Endothelial cell of umbilical vein (primary cell): ENCODE results near the gene CCHCR1. TPM values are rescaled to one million over a fixed set of nuclear protein-coding genes. Genes with fewer than 3 reads are reported as not detected.

Experiments
- BruUV-seq: library from RNA; stranded (reverse); fragments of 400-500 nt; replicated peaks from 2 replicates; lab custom pipeline; 2021; lab: Mats Ljungman, UMichigan
- CTCF ChIA-PET: fragments of 300-600, 350-600 bp; sonication (Branson Sonifier 250); formaldehyde crosslinking; loops from one replicate; lab custom pipeline; 2021; ENCODE audit warnings: antibody characterized with exemption, inconsistent platforms; lab: Charles Lee
- POLR2A ChIA-PET: fragments of 300-600, 350-600 bp; sonication (Branson Sonifier 250); formaldehyde crosslinking; loops from one replicate; lab custom pipeline; 2021; ENCODE audit warnings: antibody characterized with exemption, inconsistent platforms; lab: Charles Lee
- DNase-seq: peaks from one replicate; pipeline ENCODE4 v3.0.0-alpha.2; 2011; ENCODE audit warnings: low read depth, low spot score
- FAIRE-seq: peaks from 2 replicates; lab custom pipeline; 2011; peaks lifted over from hg19 to GRCh38; lab: Jason Lieb, UNC
- H2AFZ ChIP-seq: 2 replicates; pipeline ENCODE4 v1.6.0; 2012; ENCODE audit warnings: low read depth, low read length, control low read depth, inconsistent platforms
- H3K27ac ChIP-seq: 2 replicates; pipeline ENCODE4 v1.5.1; 2011; ENCODE audit warnings: low read depth, mild to moderate bottlenecking, control low read depth, low read length, moderate library complexity; ENCODE audit not compliant: insufficient read depth
- H3K27me3 ChIP-seq, 2 experiments: 2 replicates each; pipeline versions ENCODE4 v1.6.0 to v1.6.1; 2011; ENCODE audit warnings: low read length in 2 of 2, mixed read lengths in 1 of 2; ENCODE audit not compliant: control insufficient read depth in 2 of 2, insufficient read depth in 2 of 2
- H3K36me3 ChIP-seq, 2 experiments: 2 replicates in 1 of 2; 3 replicates in 1 of 2; pipeline ENCODE4 v1.5.1; 2011; ENCODE audit warnings: low read length in 2 of 2, mild to moderate bottlenecking in 1 of 2, moderate library complexity in 1 of 2; ENCODE audit not compliant: control insufficient read depth in 2 of 2, insufficient read depth in 2 of 2; ENCODE audit errors: extremely low read depth in 1 of 2
- H3K4me1 ChIP-seq: 3 replicates; pipeline ENCODE4 v1.5.1; 2011; ENCODE audit warnings: mild to moderate bottlenecking, low read length; ENCODE audit not compliant: control insufficient read depth, insufficient read depth; ENCODE audit errors: extremely low read depth
- H3K4me2 ChIP-seq: 2 replicates; pipeline ENCODE4 v1.6.1; 2011; ENCODE audit warnings: low read length, control low read depth, mixed read lengths; ENCODE audit not compliant: insufficient read depth
- H3K4me3 ChIP-seq, 3 experiments: fragments of 200-600 bp in 1 of 3; sonication (generic), shearing (Covaris generic) in 1 of 3; replicated peaks in 1 of 3; 2 replicates each; pipeline ENCODE4 v1.5.1; 2011 to 2016; ENCODE audit warnings: control low read depth in 3 of 3, low read length in 3 of 3, mild to moderate bottlenecking in 2 of 3, inconsistent platforms in 1 of 3, low read depth in 1 of 3, moderate library complexity in 1 of 3; ENCODE audit not compliant: insufficient read depth in 1 of 3
- H3K79me2 ChIP-seq: 2 replicates; pipeline ENCODE4 v1.6.0; 2012; ENCODE audit warnings: low read length, inconsistent platforms; ENCODE audit not compliant: control insufficient read depth, insufficient read depth
- H3K9ac ChIP-seq: replicated peaks from 2 replicates; pipeline ENCODE3; 2011; ENCODE audit warnings: low read length, control low read depth; ENCODE audit not compliant: insufficient read depth; ENCODE audit errors: extremely low read depth
- H3K9me1 ChIP-seq: replicated peaks from 3 replicates; pipeline ENCODE4 v1.6.0; 2011; ENCODE audit warnings: mild to moderate bottlenecking, low read length; ENCODE audit not compliant: control insufficient read depth, insufficient read depth; ENCODE audit errors: extremely low read depth
- H3K9me3 ChIP-seq: replicated peaks from 2 replicates; pipeline ENCODE4 v1.5.1; 2012; ENCODE audit warnings: low read length, inconsistent platforms; ENCODE audit not compliant: control insufficient read depth, insufficient read depth
- H4K20me1 ChIP-seq: replicated peaks from 2 replicates; pipeline ENCODE3; 2011; ENCODE audit warnings: mild to moderate bottlenecking, low read length; ENCODE audit not compliant: control insufficient read depth, insufficient read depth; ENCODE audit errors: extremely low read depth
- FOS ChIP-seq: IDR thresholded peaks from 2 replicates; pipeline ENCODE4 v1.6.1; 2011; ENCODE audit warnings: mild to moderate bottlenecking, low read length, moderate library complexity, borderline replicate concordance; ENCODE audit not compliant: insufficient read depth
- GATA2 ChIP-seq: IDR thresholded peaks from 2 replicates; pipeline ENCODE4 v1.7.0; 2011; ENCODE audit warnings: low read depth, mild to moderate bottlenecking, moderate library complexity, mixed read lengths, low read length; ENCODE audit not compliant: insufficient read length, insufficient read depth
- JUN ChIP-seq: IDR thresholded peaks from 2 replicates; pipeline ENCODE4 v1.6.1; 2011; ENCODE audit warnings: borderline replicate concordance, low read depth; ENCODE audit not compliant: insufficient read length, insufficient read depth
- MYC ChIP-seq: IDR thresholded peaks from one replicate; pipeline ENCODE4 v1.6.1; 2011; ENCODE audit warnings: mild to moderate bottlenecking, low read depth, low read length
- POLR2A ChIP-seq: IDR thresholded peaks from 2 replicates; pipeline ENCODE4 v1.6.1; 2012; ENCODE audit warnings: low read depth, mild to moderate bottlenecking, control low read depth, low read length
- dilution Hi-C: fragments of 300-500 bp; cut with MboI; formaldehyde crosslinking; loops from one replicate; pipeline ENCODE4 v1.15.0; 2019; ENCODE audit warnings: low sequenced_read_pairs; ENCODE audit not compliant: extremely low pct_ligation_motif_present
- intact Hi-C: fragments of 100-400 bp; cut with micrococcal nuclease; formaldehyde crosslinking; loops from one replicate; pipeline ENCODE4 v1.10.0; 2022
- polyA plus RNA-seq, 4 experiments: library from polyadenylated mRNA; depleted of rRNA in 3 of 4; stranded (reverse) in 3 of 4; unstranded in 1 of 4; fragments of >200 nt; gene quantifications; 2 replicates each; pipeline versions ENCODE4 v1.2.1 to v1.2.3, GENCODE V29; 2011 to 2012; ENCODE audit warnings: missing spikeins in 1 of 4
- total RNA-seq: library from RNA; stranded (reverse); gene quantifications from 2 replicates; pipeline ENCODE4 v1.2.3, GENCODE V29; 2021
- TF ChIP-seq, protein P1 (sequence below), 2 donors: IDR thresholded peaks; 1 replicate in 1 of 2; 2 replicates in 1 of 2; pipeline ENCODE4 v1.5.1; 2011; ENCODE audit warnings: low read length in 2 of 2, mild to moderate bottlenecking in 2 of 2, moderate library complexity in 2 of 2, control low read depth in 1 of 2, inconsistent platforms in 1 of 2, low read depth in 1 of 2; ENCODE audit not compliant: insufficient read depth in 1 of 2; ENCODE audit errors: extremely low read depth in 1 of 2

The CCHCR1 gene
- total and polyA plus RNA-seq, 2 donors (not counting 3 experiments of a cell fraction or from before 2014, with no cell fraction given), result 12.8 to 23.2 TPM

DNA sequence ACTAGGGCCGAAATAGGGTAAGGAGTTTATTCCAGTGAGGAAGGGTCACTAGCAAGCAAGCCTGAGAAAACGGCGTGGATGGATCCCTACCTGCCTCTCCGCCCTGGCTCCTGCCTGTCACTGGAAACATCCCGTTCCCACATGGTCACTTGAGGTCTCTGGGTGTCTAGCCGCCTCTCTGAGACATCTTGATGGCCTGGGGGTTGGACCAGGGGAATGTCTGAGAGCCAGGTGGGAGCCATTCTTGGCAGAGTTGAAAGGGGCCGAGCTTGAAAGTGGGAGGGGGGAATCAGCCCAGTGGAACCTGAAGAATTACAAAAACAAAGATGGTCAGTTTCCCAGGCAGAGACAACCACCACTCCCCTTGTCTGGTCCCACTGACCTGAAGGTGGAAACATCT lies 961 bp downstream of the CCHCR1 start:
- H3K27ac ChIP-seq, result no peak overlapping the region
- intact Hi-C loops, result no loop called here
- H2AFZ ChIP-seq, result no peak overlapping the region
- TF ChIP-seq GATA2, result no peak
- TF ChIP-seq FOS, result no peak
- no peak for TF ChIP-seq JUN
- no peaks in the 10 kb centered on the region for H3K36me3 ChIP-seq
- FAIRE-seq (no peak), DNase-seq (no peak)
- H3K4me2 ChIP-seq, result no peak overlapping the region
- peaks cover 12% of the 10 kb centered on the region for H3K4me1 ChIP-seq
- dilution Hi-C loops, result no loop called here
- BruUV-seq, result TSS peak; percentile 51
- H3K9me1 ChIP-seq, result no peaks in the 10 kb centered on the region
- ChIA-PET POLR2A (no interaction called here), CTCF (no interaction called here)
- H4K20me1 ChIP-seq, result no peaks in the 10 kb centered on the region
- H3K9me3 ChIP-seq, result no peaks in the 10 kb centered on the region
- no peaks in the 10 kb centered on the region for H3K27me3 ChIP-seq
- no peak overlapping the region for H3K9ac ChIP-seq
- peaks cover 15% of the 10 kb centered on the region for H3K79me2 ChIP-seq
- H3K4me3 ChIP-seq, result no peak overlapping the region

- FAIRE-seq, result no peak
- Histone ChIP-seq H4K20me1 (no peaks in the 10 kb centered on the region), H3K27me3 (no peaks in the 10 kb centered on the region), H3K9ac (no peak overlapping the region), H2AFZ (no peak overlapping the region), H3K4me3 (no peak overlapping the region), H3K9me1 (no peaks in the 10 kb centered on the region), H3K27ac (no peak overlapping the region), H3K4me2 (no peak overlapping the region), H3K36me3 (peaks cover 0 to 4% of the 10 kb centered on the region in 2 experiments), H3K9me3 (no peaks in the 10 kb centered on the region), H3K4me1 (peaks cover 8% of the 10 kb centered on the region), H3K79me2 (peaks cover 8% of the 10 kb centered on the region)
- DNase-seq, result no peak
- dilution Hi-C loops (no loop called here), intact Hi-C loops (no loop called here)
- CTCF ChIA-PET, result interaction anchor here (0.7 to 1.2 kb wide), 2 partner anchors 11 to 38 kb away, joined by 3 read pairs; no protein-coding TSS in a partner anchor
- TF ChIP-seq POLR2A (no peak), GATA2 (no peak), MYC (no peak)
- TF ChIP-seq, protein P1, sequence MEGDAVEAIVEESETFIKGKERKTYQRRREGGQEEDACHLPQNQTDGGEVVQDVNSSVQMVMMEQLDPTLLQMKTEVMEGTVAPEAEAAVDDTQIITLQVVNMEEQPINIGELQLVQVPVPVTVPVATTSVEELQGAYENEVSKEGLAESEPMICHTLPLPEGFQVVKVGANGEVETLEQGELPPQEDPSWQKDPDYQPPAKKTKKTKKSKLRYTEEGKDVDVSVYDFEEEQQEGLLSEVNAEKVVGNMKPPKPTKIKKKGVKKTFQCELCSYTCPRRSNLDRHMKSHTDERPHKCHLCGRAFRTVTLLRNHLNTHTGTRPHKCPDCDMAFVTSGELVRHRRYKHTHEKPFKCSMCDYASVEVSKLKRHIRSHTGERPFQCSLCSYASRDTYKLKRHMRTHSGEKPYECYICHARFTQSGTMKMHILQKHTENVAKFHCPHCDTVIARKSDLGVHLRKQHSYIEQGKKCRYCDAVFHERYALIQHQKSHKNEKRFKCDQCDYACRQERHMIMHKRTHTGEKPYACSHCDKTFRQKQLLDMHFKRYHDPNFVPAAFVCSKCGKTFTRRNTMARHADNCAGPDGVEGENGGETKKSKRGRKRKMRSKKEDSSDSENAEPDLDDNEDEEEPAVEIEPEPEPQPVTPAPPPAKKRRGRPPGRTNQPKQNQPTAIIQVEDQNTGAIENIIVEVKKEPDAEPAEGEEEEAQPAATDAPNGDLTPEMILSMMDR (IDR thresholded peaks at IDR 0.05; ENCODE audit: extremely low read depth in 1 of 2, insufficient read depth in 1 of 2, low read depth in 1 of 2, low read length in 2 of 2), result no peak
- no TSS peak for BruUV-seq
- POLR2A ChIA-PET, result no interaction called here
These were observed 3.2 kb downstream of the CCHCR1 start for GRCh38 chr6:31154436-31154835.
